NCI-H1436 treated with DMSO at 0.1 percent for 48 hours (cell line): ENCODE results near the gene GNAI2.
"Not testable (repeated sequence)": the region's sequence is repeated elsewhere in the genome, so short reads cannot be mapped to it uniquely, and the experiment has no call there.

Source experiments
- DNase-seq: peaks from one replicate; lab custom pipeline; 2025; lab: John Stamatoyannopoulos, UW

The GNAI2 gene

DNA sequence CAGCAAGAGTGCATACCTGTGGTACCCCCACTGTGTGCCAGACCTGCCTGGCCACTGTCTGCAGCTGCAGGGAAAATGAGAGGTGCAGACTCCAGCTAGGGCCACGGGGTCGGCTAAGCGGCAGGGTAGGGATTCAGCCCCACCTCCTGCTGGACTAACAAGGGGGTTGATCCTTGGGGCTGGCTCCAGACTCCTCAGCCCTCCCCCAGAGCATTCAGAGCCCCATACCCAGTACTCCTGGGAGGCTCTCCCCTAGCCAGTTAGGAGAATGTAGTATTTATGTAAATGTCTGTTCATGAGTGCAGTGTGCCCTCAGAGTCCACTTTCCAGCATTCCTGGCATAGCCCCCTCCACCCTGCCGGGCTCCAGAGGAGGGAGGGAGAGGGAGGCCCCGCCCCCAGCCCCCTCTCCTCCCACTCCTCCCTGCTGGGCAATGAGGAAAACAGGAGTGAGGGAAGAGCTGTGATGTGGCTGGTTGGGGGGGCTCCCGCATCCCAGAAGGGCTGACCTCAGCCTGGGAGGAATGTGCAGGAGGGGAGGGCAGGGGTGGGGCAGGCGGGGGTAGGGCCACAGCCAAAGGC is 28.5 kb downstream of the GNAI2 start:
- no peak for DNase-seq

DNA sequence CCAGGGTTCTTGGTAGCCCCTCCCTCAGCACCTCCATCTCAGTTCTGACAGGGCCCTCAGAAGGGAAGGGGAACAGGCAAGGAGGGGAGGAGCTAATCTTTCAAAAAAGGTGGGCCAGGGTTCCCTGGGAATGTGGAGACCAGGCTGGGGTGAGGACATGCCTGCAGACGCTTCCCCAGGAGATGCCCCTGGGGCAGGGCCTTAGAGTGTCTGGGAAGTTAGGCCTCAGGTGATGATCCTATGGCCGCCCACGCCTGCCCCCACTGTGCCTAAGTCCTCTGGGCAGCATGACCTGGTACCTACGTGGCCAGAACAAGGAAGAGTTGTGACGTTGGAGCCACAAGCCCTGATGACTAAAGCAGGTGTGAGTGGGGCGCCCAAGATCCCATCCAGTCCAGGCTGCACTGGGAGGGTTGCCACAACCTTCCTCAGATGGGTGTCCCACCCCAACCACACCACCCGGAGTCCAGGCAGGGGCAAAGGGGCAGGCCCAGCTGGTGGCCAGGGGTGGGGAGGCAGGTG is 29.0 kb downstream of the GNAI2 start:
- DNase-seq, result no peak

DNA sequence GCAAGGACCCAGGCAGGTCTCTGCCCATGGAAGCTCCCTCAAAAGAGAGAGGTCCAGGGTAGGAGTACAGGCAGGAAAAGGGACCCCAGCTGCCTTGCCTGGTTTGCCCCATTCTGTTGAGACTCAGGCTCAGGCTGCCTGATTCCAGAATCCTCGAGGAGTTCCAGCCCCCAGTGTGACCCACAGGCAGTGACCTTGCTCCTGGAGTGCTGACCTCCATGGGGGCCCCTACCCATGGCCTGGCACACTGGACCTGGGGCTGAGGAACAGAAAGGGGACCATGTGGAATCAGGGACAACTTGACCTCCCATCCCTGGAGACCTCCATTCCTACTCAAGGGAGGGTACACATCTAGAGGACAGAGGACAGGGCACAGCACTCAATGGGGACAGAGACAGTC is 29.6 kb downstream of the GNAI2 start:
- DNase-seq, result no peak

DNA sequence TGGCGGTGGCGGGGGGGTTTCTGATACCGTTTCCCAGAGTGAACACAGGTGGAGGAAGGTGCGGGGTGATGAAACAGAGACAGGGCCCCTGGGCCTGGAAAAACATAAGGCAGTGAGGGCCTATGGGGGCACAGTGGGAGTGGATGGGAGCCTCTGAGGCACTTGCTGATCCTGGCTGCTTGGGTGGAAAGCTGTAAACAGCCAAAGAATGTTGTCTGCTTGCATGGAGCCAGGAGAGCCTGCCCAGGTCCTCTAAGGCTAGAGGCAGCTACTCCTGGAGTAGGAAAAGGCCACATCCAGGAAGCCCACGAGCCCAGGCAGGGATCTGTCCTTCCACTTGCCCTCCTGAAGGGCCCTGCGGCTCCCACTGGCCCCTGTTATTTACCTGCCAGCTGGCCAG is 30.0 kb downstream of the GNAI2 start:
- DNase-seq, result no peak

DNA sequence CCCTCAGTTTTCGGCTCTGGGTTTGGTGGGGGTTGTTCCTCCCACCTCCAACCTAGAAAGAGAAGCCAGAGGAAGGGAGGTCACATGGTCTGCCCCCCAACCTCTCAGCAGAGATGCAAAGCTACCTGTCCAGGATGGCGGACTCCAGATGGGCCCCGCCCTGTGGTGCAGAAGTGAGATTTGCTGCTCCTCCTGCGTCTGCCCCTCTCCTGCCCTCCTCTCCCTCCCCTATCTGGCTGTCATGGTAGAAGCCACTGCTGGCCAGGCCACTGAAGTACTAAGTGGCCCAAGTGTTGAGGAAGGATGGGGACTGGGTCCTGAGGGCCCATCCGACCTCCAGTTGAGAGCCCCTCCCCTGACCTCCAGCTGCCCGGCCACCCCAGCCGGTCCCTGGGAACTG is 30.8 kb downstream of the GNAI2 start:
- no peak for DNase-seq

DNA sequence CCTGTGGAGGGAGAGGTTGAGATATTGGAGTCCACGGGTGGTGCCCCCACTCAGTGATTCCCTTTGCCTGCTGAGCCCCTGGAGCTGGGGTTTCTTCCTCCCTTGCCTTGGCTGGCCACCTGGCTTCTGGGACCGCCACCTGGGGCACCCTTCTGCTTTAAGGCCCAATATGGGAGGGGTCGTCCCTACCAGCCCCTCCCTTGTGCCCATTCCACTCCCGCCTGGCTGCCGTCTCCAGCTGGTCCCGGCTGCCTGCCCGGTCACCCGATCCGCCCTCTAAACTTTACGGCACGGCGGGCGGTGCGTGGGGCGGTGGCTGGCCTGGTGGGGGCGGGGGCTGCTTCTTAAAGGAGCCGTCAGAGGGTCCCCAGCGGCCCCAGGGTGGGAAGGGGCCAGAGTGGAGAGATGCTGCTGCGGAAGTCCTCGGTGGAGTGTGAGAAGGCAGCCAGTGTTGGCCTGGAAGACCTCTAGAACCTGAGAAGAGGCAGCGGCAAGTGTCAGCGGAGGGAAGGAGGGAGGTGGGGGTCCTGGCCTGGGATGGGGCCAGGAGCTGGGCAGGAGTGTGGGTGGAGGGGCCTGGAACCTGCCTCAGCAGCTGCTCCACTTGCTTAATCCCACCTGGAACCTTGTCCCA is 31.4 kb downstream of the GNAI2 start:
- DNase-seq, result no peak

DNA sequence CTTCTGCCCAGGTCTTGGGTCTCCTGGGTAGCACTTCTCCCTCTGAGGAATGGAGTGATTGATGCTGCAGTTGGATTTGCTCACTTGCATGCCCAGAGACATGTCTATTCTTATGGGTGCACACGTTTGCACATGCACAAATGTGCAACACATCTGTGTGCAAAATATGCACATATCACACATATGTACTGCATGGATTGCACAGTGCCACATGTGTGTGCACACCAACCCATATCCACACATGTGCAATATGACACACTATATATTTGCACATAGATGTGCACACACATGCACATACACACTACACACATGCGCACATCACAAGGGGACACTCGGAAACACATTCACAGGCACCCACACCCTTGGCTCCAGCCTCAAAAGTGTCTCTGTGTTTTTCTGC is 32.3 kb downstream of the GNAI2 start:
- DNase-seq, result no peak

DNA sequence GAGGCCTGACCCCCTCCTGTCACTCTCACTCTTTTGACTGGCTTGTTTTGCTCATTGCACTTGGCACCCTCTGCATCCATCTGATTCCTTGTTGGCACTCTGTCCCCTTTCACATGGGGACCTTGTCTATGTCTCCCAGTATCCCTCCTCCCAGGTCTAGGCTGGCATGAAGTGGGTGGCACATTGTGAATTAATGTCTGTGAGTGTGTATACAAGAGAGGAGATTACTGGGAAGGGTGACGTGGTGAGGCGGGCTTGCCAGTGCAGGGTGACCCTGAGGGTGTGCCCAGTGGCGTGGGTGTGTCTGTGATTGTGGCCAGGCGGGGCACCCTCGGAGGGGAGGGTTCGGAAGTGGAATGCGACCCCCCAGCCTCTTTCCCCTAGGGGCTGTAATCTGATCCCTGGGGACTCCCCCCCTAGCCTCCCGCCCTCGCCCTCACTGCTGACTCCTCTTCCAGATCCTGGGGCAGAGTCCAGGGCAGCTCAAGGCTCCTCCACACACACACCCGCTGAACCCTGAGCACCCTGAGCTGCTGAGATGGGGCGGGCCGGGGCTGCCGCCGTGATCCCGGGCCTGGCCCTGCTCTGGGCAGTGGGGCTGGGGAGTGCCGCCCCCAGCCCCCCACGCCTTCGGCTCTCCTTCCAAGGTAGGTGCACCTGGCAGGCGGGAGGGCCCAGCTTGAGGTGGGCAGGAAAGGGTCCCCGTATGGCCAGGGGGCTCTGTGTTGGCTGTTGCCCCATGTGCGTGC is 32.9 kb downstream of the GNAI2 start, which contains the start of gene SEMA3B:
Gene SEMA3B (plus strand): TSS at position 445 of the 749 bp plus-strand sequence. CDS start 94 bp downstream, at position 539.
- DNase-seq, result no peak

DNA sequence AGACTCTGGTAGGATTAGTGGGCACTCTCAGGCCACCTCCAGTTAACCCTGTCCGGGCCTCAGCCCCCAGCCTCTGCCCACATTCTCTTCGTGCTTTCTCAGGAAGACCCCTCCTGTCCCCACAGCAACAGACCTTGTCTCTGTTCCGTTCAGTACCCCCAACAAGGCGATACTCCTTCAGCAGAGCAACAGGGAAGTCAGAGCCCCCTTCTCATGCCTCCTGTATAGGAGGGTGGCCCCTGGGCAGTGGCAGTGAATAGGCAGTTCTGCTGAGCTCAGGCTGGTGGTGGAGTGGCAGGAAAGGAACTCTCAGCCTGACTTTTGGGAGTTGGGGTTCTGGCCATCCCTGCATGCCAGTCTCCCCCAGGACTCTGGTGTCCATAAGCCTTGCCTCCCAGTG is 33.5 kb downstream of the GNAI2 start:
- no peak for DNase-seq

DNA sequence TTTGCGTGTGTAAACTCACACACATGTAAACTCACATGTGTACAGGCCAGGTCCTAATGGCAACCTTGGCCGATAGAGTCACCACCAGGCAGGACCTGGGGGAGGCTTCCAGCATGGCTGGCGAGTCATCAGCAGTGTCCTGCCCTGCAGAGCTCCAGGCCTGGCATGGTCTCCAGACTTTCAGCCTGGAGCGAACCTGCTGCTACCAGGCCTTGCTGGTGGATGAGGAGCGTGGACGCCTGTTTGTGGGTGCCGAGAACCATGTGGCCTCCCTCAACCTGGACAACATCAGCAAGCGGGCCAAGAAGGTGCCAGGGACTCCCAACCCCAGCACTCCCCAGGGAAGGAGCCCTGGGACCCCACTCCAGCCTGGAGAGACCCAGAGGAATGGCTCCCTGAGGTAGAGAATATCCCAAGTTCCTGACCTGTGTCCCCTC is 34.0 kb downstream of the GNAI2 start:
- DNase-seq, result no peak

DNA sequence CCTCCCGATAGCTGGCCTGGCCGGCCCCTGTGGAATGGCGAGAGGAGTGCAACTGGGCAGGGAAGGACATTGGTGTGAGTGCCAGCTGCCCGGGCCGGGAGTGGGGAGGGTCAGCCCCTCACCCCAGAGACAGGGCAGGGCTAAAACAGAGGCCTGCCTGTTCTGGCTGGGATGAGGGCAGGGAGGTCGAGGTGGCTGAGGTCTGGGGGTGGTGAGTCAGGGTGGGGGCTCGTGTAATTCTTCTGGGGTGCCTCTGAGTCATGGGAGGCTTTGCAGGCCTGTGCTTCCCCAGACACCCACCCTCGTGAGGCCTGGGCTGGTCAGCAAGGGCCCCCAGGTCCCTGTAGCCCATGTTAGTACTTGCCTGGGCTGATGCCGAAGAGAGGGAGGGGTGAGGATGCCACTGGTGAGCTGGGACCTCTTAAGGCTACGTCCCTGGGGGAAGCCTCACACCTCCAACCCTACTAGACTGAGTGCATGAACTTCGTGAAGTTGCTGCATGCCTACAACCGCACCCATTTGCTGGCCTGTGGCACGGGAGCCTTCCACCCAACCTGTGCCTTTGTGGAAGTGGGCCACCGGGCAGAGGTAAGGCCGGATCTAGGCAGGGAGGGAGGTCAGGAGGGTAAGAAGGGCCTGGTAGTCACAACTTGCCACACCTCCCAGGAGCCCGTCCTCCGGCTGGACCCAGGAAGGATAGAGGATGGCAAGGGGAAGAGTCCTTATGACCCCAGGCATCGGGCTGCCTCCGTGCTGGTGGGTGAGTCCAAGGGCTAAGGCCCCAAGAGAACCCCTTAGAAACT is 34.6 kb downstream of the GNAI2 start:
- DNase-seq, result no peak

DNA sequence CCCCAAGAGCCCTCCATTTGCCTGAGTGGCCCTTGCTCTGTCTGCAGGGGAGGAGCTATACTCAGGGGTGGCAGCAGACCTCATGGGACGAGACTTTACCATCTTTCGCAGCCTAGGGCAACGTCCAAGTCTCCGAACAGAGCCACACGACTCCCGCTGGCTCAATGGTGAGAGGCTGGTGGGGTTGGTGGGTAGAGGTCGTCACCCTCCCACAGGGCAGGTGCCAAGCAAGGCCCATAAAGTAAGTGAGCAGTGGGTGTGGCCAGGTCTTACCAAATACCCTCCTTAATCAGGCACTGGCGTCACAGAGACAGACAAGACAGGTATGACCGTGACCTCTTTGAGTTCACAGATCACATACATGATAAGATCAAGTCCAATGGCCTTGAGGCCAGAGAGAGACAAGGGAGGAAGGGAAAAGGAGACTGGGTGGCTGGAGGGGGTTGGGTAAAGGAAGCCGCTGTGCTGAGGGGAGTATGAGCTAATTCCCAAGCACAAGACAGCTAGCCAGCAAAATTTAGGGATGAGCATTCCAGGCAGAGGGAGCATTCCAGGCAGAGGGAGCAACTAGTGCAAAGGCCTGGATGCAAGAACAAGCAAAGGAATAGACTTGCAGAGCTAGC is 35.4 kb downstream of the GNAI2 start:
- DNase-seq, result no peak

DNA sequence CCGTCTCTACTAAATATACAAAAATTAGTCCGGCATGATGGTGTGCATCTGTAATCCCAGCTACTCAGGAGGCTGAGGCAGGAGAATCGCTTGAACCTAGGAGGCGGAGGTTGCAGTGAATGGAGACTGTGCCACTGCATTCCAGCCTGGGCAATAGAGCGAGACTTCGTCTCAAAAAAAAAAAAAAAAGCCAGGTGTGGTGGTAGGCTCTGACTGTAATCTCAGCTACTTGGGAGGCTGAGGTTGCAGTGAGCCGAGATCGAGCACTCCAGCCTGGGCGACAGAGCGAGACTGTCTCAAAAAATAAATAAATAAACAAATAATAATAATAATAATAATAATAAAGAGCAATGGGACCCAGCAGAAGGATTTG is 36.5 kb downstream of the GNAI2 start:
- DNase-seq, result not testable (repeated sequence)

DNA sequence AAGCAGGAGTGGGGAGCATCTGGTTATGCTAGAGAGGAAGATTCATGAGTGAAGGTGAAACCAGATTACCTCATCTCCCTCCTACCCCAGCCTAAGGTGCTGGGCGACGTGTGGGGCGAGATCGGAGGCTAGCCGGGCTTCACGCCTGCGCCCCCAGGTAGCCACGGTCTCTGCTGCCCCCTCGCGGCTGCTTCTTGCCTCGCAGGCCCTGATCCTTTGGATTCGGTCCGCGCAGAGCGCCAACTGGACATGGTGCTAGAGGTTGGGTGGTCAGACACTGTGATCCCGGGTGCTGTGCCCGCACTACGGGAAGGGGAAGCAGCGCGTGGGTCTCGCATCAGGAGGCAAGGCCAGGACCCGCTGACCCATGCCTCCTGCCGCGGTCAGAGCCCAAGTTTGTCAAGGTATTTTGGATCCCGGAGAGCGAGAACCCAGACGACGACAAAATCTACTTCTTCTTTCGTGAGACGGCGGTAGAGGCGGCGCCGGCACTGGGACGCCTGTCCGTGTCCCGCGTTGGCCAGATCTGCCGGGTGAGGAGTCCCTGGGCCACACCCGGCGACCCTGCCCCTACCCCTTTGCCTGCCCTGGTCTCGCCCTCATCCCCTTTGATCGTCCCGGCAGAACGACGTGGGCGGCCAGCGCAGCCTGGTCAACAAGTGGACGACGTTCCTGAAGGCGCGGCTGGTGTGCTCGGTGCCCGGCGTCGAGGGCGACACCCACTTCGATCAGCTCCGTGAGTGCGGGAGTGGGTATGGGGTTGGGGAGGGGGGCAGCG is 37.1 kb downstream of the GNAI2 start:
- DNase-seq, result no peak

DNA sequence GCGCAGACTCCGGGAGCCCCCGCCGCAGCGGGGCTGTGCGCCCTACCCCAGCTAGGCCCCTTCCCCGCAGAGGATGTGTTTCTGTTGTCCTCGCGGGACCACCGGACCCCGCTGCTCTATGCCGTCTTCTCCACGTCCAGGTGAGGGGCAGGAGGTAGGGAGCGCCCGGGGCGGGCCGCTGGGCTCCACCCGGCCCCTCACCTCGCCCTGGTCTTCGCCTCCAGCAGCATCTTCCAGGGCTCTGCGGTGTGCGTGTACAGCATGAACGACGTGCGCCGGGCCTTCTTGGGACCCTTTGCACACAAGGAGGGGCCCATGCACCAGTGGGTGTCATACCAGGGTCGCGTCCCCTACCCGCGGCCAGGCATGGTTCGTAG is 37.7 kb downstream of the GNAI2 start:
- no peak for DNase-seq

DNA sequence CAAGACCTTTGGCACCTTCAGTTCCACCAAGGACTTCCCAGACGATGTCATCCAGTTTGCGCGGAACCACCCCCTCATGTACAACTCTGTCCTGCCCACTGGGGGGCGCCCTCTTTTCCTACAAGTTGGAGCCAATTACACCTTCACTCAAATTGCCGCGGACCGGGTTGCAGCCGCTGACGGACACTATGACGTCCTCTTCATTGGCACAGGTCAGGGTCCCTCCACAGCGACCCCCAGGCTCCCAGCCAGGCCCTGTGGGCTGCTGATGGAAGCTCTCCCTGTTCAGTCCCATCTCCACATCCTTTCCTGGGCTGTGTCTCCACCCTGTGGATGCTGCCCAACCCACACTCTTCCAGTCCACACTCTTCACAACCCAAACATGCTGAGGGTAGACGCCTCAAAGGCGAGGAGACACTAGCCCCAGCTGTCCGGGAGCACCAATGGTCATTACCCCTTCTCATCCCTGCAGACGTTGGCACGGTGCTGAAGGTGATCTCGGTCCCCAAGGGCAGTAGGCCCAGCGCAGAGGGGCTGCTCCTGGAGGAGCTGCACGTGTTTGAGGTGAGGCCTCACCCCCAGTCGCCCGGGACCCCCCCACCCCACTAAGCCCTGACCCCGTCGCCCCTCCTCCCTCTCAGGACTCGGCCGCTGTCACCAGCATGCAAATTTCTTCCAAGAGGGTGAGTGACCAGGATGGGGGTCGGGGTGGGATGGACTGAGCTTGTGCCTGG is 38.5 kb downstream of the GNAI2 start:
- DNase-seq, result no peak

DNA sequence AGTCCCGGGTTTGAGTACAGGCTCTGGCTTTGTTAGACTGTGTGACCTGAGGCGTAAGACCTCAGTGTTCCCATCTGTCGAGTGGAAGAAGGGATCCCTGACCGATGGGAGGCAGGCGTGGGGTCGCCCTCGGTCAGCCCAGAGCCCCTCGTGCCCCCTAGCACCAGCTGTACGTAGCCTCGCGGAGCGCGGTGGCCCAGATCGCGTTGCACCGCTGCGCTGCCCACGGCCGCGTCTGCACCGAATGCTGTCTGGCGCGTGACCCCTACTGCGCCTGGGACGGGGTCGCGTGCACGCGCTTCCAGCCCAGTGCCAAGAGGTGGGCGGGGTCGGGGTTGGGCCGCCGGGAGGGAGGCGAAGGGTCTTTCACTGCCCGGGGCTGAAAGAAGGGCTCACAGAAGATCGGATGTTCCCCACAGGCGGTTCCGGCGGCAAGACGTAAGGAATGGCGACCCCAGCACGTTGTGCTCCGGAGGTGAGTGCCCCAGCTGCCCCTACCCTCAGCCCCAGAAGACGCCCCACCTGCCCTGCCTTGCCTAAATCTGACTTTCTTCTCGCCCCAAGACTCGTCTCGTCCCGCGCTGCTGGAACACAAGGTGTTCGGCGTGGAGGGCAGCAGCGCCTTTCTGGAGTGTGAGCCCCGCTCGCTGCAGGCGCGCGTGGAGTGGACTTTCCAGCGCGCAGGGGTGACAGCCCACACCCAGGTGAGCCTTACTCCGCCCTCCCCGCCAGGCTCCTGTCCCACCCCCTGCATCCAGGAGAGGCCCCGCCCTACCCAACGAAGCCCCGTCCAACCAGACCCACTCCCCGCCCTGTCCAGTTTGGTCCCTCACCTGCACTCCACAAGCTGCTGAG is 39.4 kb downstream of the GNAI2 start:
- no peak for DNase-seq

DNA sequence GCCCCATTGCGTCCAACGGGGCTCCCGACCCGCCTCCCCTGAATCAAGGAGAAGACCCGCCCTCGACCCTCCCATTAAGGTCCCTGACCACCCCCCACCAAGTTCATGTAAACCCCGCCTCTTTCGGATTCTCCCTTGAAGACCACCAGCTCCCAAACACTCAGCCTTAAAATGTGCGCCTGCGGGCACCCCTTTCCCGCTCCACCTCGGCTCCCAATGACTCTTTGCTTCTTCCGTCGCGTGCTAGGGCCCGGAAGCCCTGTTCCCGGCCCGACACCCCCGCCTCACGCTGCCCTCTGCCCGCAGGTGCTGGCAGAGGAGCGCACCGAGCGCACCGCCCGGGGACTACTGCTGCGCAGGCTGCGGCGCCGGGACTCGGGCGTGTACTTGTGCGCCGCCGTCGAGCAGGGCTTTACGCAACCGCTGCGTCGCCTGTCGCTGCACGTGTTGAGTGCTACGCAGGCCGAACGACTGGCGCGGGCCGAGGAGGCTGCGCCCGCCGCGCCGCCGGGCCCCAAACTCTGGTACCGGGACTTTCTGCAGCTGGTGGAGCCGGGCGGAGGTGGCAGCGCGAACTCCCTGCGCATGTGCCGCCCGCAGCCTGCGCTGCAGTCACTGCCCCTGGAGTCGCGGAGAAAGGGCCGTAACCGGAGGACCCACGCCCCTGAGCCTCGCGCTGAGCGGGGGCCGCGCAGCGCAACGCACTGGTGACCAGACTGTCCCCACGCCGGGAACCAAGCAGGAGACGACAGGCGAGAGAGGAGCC is 40.2 kb downstream of the GNAI2 start:
- no peak for DNase-seq

DNA sequence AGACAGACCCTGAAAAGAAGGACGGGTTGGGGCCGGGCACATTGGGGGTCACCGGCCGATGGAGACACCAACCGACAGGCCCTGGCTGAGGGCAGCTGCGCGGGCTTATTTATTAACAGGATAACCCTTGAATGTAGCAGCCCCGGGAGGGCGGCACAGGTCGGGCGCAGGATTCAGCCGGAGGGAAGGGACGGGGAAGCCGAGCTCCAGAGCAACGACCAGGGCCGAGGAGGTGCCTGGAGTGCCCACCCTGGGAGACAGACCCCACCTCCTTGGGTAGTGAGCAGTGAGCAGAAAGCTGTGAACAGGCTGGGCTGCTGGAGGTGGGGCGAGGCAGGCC is 40.7 kb downstream of the GNAI2 start:
- no peak for DNase-seq
